HG03565 (cell line): ENCODE results near the gene ZMYM3.
"Not testable (repeated sequence)": the region's sequence is repeated elsewhere in the genome, so short reads cannot be mapped to it uniquely, and the experiment has no call there.

Experiments used
- ATAC-seq: cut with Tn5 transposase; IDR thresholded peaks from one replicate; pipeline ENCODE4 v1.9.1; 2021; ENCODE audit warnings: mild to moderate bottlenecking, moderate library complexity; ENCODE audit not compliant: unreplicated experiment

ZMYM3 gene

GRCh38 chrX:71254092-71254963, at the start of gene ZMYM3:
Gene ZMYM3 (minus strand): TSS chrX:71254140. CDS start chrX:71253255, 885 bp downstream.
- ATAC-seq = peak; percentile 68

DNA sequence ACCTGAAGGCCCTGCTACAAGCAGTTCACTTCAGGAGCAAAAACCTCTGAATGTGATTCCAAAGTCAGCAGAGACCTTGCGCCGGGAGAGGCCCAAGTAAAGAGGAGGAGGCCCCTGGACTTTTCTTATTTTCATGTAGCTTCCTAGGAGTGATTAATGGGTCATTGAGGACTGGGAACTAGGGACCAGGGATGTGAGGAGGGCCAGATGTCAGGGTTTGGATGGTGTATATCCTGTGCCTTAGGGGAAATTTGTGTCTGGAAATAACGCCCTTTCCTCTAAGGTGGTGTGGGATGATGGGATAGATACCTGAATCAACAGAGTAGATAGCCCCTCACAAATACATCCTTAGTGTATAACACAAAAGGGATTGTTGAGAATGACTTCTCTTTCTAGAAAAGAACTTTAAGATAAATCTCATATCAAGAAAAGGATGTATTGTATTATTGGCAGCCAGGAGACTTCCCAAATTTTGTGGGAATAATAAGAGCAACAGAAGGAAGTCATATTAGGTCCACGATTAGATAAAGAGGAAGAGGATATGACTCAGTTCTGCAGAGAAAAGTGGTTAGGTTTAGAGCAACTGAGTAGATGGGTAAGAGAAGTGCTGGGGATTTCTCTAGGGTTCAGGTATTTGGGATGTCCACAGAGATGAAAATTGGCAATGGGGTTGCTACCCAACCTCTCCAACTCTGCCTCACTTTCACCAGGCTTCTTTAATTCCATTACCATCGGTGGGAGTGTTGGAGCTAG, 48.7 kb upstream of the ZMYM3 start:
- no peak for ATAC-seq

- no peak for ATAC-seq
These were observed 47.4 kb upstream of the ZMYM3 start, which contains the start of gene ITGB1BP2 for GRCh38 chrX:71301195-71301924. Gene ITGB1BP2 (plus strand): TSS chrX:71301750. CDS start chrX:71301807, 57 bp downstream.

GRCh38 chrX:71300495-71300894, 46.6 kb upstream of the ZMYM3 start:
- ATAC-seq = not testable (repeated sequence)

- not testable (repeated sequence) for ATAC-seq
These were observed 46.1 kb upstream of the ZMYM3 start for GRCh38 chrX:71300064-71300463.

- ATAC-seq = no peak
These were observed 44.2 kb upstream of the ZMYM3 start for GRCh38 chrX:71298119-71298518.

GRCh38 chrX:71296806-71297205, 42.9 kb upstream of the ZMYM3 start:
- no peak for ATAC-seq

DNA sequence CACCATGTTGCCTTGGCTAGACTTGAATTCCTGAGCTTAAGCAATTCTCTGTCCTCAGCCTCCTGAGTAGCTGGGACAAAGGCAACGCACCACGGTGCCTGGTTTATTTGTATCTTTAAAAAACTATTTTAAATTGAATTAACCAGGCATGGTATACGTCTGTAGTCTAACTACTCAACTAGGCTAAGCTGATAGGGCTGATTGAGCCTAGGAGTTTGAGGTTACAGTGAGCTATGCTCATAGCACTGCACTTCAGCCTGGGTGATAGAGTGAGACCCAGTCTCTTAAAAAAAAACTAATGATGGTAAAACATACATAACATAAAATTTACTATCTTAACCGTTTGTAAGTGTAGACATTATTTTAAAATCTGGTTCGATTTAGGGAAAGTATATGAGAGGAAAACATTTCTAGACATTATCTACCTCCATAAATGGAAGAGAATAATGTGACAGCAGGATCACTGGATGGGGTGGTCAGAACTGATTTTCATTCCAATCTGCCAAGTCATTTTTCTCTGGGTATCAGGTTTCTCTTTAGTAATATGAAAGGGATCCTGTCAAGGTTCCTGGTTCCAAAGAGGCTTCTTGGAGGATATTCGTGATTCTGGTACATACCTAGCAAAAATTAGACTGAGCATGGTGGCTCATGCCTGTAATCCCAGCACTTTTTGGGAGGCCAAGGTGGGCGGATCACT, 38.9 kb upstream of the ZMYM3 start:
- no peak for ATAC-seq

GRCh38 chrX:71291381-71291780, 37.4 kb upstream of the ZMYM3 start:
- no peak for ATAC-seq

GRCh38 chrX:71285929-71286328, 32.0 kb upstream of the ZMYM3 start:
- ATAC-seq = no peak

DNA sequence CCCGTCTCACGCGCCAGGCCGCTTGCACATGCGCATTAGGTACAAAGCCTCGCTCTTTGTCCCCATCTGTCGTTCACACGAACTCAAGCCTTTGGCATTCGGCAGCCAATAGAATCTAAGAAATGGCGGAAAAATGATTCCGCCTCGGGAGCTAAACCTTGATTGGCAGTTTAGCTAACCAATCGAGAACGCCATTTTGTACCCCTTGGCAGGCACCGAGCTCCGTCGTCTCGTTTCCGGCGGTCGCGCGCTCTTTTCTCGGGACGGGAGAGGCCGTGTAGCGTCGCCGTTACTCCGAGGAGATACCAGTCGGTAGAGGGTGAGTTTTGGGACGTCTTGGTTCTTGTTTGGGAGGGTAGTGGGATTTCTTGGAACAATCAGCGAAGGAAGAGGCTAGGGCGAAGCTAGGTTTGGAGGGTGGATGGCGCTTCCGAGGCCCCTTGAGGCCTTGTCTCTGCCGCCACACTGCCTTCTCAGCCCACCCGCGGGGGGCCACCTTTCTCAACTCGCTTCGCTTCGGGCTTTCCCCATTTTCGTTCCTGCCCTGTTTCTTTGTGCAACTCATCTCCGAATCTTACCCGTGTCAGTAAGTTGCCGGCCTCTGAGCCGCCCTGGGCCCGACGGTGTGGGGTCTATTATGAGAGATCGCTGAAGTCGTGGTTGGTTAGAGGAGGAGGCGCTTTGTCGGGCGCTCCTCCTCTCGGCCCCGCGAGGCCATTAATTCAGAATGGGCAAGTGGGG, 29.6 kb upstream of the ZMYM3 start, which contains the start of gene NONO:
Gene NONO, plus strand, starts transcription at position 233 of the 741 bp plus-strand sequence. CDS start 7,003 bp downstream, outside the sequence.
- peak; percentile 92 for ATAC-seq

DNA sequence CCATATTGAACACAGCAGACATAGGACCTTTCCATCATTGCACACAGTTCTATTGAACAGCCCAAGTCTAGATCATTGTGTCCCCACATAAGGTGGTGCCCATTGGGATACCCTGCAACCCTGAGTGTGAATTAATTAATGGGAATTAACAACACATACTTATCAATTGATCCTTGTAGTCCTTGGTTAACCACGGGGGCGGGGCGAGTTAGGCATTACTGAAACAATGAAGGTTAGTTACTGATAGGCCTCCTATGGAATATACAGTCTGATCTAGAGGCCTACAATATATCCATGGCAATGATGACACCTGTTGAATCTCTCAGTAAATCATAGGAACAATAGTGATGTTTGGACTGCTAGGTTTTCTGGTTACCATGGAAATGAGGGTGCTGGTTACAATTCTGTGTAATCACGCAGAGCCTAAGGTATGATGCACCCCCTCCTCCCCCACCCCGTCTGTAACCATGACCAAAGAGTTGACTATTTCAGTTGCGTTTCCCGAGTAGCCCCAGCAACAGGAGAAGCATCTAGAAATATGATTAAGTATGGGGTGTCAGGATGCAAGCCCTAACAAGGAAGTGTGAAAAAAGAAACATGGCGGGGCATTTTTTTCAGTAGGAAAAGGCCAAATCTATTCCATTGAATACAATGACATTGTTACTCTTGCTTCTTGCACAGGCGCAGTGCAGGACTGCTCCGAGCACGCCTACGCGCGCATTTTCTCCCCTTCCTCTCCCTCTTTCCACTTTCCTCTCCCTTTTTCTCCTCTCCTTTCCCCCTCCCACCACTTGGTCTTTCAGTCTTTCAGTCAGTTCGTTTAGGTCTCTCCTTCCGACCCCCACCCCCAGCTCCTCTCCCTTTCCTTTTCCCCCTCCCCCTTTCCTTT, 28.8 kb upstream of the ZMYM3 start:
- peak; percentile 17 for ATAC-seq

DNA sequence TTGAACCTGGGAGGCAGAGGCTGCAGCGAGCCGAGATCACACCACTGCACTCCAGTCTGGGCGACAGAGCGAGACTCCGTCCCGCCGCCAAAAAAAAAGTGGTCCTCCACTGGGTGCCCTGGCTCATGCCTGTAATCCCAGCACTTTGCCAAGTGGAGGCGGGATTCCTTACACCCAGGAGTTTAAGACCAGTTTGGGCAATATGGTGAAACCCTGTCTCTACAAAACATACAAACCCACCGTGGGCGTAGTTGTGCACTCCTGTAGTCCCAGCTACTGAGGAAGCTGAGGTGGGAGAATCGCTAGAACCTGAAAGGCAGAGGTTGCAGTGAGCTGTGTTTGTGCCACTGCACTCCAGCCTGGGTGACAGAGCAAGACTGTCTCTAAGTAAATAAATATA, 27.4 kb upstream of the ZMYM3 start:
- not testable (repeated sequence) for ATAC-seq

- not testable (repeated sequence) for ATAC-seq
These were observed 18.4 kb upstream of the ZMYM3 start for GRCh38 chrX:71272313-71272712.

DNA sequence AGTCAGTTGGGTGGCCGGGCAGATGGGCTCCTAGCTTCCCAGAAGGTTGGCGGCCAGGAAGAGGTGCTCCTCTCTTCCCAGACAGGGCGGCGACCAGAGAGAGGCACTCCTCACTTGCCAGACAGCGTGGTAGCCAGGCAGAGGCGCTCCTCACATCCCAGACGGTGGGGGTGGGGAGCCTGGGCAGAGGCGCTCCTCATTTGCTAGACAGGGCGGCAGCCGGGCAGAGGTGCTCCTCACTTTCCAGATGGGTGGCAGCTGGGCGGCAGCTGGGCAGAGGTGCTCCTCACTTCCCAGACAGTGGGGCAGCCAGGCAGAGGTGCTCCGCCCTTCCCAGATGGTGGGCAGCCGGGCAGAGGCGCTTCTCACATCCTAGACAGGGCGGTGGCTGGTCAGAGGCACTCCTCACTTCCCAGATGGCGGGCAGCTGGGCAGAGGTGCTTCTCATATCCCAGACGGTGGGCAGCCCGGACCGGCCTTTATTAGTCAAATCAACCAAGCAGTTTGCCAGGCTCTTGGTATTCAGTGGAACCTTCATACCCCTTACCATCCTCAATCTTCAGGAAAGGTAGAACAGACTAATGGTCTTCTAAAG, 16.0 kb upstream of the ZMYM3 start:
- ATAC-seq = no peak

- not testable (repeated sequence) for ATAC-seq
These were observed 14.7 kb upstream of the ZMYM3 start for GRCh38 chrX:71268624-71269023.

GRCh38 chrX:71256856-71257255, 2.9 kb upstream of the ZMYM3 start:
- no peak for ATAC-seq

DNA sequence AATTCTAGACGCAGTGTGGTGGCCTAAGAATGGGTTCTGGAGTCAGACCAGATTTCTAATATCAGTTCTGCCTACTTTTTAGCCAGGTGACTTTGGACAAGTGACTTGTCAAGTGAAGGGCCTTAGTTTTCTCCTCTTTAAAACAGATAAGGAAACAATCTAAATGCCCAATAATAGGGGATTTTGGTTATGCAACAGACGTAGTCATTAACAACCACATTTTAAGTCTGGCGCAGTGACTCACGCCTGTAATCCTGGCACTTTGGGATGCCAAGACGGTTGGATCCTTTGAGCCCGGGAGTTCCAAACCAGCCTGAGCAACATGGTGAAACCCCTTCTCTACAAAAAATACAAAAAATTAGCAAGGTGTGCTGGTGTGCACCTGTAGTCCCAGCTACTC, 2.1 kb upstream of the ZMYM3 start:
- no peak for ATAC-seq
